Measurements from ENCODE around the gene SNX9. TPM values are rescaled to one million over a fixed set of nuclear protein-coding genes. Genes with fewer than 3 reads are reported as not detected.

The SNX9 gene
- total and polyA plus RNA-seq, 2 of the 4 experiments (the other 2 are of a cell fraction), result 35.3 to 41.2 TPM

DNA sequence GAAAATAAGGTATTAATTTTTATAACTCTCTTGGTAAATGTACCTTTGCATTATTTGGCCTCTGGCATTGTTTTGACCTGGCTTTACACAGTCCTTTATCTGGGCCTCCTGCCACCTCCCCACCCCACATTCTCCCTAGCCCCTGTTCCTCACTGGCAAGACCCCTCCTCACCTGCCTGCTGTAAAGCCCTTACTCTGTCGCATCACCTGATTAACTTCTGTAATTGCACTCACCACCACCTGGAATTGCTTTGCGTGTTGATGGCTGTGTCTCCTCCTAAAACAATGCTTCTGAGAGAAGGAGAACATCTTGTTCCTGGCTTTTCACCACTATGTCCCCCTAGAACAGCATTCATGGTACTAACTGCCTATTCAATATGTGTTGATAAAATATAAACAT, 24.8 kb downstream of the SNX9 start:
- Histone ChIP-seq H2BK120ac (ENCODE audit: low read depth, low read length) (no peak overlapping the region), H3K4ac (ENCODE audit: low read depth, low read length) (no peak overlapping the region), H2BK15ac (ENCODE audit: low read depth, low read length) (no peak overlapping the region), H2BK5ac (ENCODE audit: low read depth, low read length, poor library complexity, severe bottlenecking) (no peak overlapping the region), H3K27ac (ENCODE audit: insufficient read depth, low read length) (no peak overlapping the region), H3K18ac (ENCODE audit: low read depth, low read length) (no peak overlapping the region), H3K14ac (replicated peaks; ENCODE audit: low read depth, low read length) (no peak overlapping the region), H3K9me3 (ENCODE audit: control insufficient read depth, insufficient read depth, low read length) (peaks cover 3% of the 10 kb centered on the region), H3K9me1 (ENCODE audit: insufficient read depth, low read length) (peaks cover 19% of the 10 kb centered on the region), H4K20me1 (ENCODE audit: insufficient read depth, low read length) (peaks cover 89% of the 10 kb centered on the region), H3K56ac (ENCODE audit: extremely low read depth, insufficient read depth, low read length) (no peak overlapping the region), H4K5ac (ENCODE audit: low read depth, low read length) (no peak overlapping the region), H3K4me3 (ENCODE audit: insufficient read depth, low read depth, low read length) (no peak overlapping the region), H3K27me3 (ENCODE audit: control insufficient read depth, insufficient read depth, low read length) (no peaks in the 10 kb centered on the region), H3K79me1 (ENCODE audit: low read depth in 1 of 2, low read length in 2 of 2) (peaks cover 32 to 92% of the 10 kb centered on the region in 2 experiments), H3K36me3 (ENCODE audit: control insufficient read depth, insufficient read depth, low read length) (no peaks in the 10 kb centered on the region), H3K4me1 (ENCODE audit: control insufficient read depth, insufficient read depth, low read length) (peaks cover 12% of the 10 kb centered on the region), H3K23ac (ENCODE audit: low read depth, low read length) (no peak overlapping the region), H2BK20ac (ENCODE audit: low read depth, low read length) (no peak overlapping the region), H2AFZ (replicated peaks; ENCODE audit: low read length, poor library complexity) (no peak overlapping the region), H2AK5ac (ENCODE audit: low read depth, low read length) (no peak overlapping the region), H2AK9ac (replicated peaks; ENCODE audit: low read depth, low read length, poor library complexity) (no peak overlapping the region), H3K4me2 (ENCODE audit: low read depth, low read length) (no peak overlapping the region), H3K9ac (ENCODE audit: low read depth, low read length) (no peak overlapping the region), H4K91ac (ENCODE audit: insufficient read depth, low read depth, low read length) (no peak overlapping the region), H4K8ac (ENCODE audit: low read depth in 2 of 2, low read length in 2 of 2) (no peak overlapping the region)
- intact Hi-C loops (cut with micrococcal nuclease), result no loop called here
- no peak for ATAC-seq (ENCODE audit: low read depth)
- in situ Hi-C loops (cut with MboI; ENCODE audit: low sequenced_read_pairs), result no loop called here
- TF ChIP-seq RFX5 (IDR thresholded peaks at IDR 0.05; ENCODE audit: low read depth, low read length) (no peak), MAZ (IDR thresholded peaks at IDR 0.05; ENCODE audit: borderline replicate concordance, low read depth, low read length) (no peak), MAFK (IDR thresholded peaks at IDR 0.05; ENCODE audit: low read depth, low read length) (no peak), RCOR1 (IDR thresholded peaks at IDR 0.05; ENCODE audit: insufficient replicate concordance, low read length) (no peak), BHLHE40 (IDR thresholded peaks at IDR 0.05; ENCODE audit: low read depth, low read length) (no peak), POLR2A (IDR thresholded peaks at IDR 0.05; ENCODE audit: low read depth, low read length) (no peak), FOS (IDR thresholded peaks at IDR 0.05; ENCODE audit: low read depth, low read length) (no peak), SMC3 (IDR thresholded peaks at IDR 0.05; ENCODE audit: low read depth, low read length) (no peak), CEBPB (IDR thresholded peaks at IDR 0.05; ENCODE audit: low read depth, low read length) (no peak), CHD1 (IDR thresholded peaks at IDR 0.05; ENCODE audit: low read depth, low read length) (no peak), NFE2L2 (IDR thresholded peaks at IDR 0.05; ENCODE audit: low read depth, low read length) (no peak), MXI1 (IDR thresholded peaks at IDR 0.05; ENCODE audit: borderline replicate concordance, low read depth, low read length) (no peak)
- TF ChIP-seq, protein P1, sequence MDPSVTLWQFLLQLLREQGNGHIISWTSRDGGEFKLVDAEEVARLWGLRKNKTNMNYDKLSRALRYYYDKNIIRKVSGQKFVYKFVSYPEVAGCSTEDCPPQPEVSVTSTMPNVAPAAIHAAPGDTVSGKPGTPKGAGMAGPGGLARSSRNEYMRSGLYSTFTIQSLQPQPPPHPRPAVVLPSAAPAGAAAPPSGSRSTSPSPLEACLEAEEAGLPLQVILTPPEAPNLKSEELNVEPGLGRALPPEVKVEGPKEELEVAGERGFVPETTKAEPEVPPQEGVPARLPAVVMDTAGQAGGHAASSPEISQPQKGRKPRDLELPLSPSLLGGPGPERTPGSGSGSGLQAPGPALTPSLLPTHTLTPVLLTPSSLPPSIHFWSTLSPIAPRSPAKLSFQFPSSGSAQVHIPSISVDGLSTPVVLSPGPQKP (IDR thresholded peaks at IDR 0.05; ENCODE audit: borderline replicate concordance, low read depth, low read length), result no peak
- TF ChIP-seq, protein P2, sequence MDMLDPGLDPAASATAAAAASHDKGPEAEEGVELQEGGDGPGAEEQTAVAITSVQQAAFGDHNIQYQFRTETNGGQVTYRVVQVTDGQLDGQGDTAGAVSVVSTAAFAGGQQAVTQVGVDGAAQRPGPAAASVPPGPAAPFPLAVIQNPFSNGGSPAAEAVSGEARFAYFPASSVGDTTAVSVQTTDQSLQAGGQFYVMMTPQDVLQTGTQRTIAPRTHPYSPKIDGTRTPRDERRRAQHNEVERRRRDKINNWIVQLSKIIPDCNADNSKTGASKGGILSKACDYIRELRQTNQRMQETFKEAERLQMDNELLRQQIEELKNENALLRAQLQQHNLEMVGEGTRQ (IDR thresholded peaks at IDR 0.05; ENCODE audit: low read depth, low read length), result no peak
- ChIA-PET CTCF (interaction anchor here (0.7 kb wide), 1 partner anchor 9 kb away, joined by 3 read pairs; no protein-coding TSS in a partner anchor), POLR2A (ENCODE audit: unreplicated experiment) (no interaction called here)
- dilution Hi-C loops (cut with HindIII; ENCODE audit: low sequenced_read_pairs, unreplicated experiment), result no loop called here
- no CpG with 5 or more reads among the region's 2 CpGs for WGBS, 2 experiments (ENCODE audit: extremely low coverage in 2 of 2, insufficient read length in 1 of 2)
- no TSS peak for BruUV-seq (replicated peaks)
- DNase-seq, result no peak

Measured in IMR-90 (cell line).